PFSK-1 (cell line): Measurements from ENCODE around the gene SLC18A3.

Experiments used
- FOXP2 ChIP-seq: optimal IDR thresholded peaks from 2 replicates; pipeline ENCODE3; 2011; ENCODE audit warnings: borderline replicate concordance, control low read depth, inconsistent platforms; ENCODE audit not compliant: insufficient read depth; ENCODE audit errors: extremely low read length, extremely low read depth
- POLR2AphosphoS5 ChIP-seq: IDR thresholded peaks from 2 replicates; pipeline ENCODE4 v1.6.1; 2012; ENCODE audit warnings: low read depth, mild to moderate bottlenecking, control low read depth, low read length, moderate library complexity
- REST ChIP-seq, 2 experiments: IDR thresholded peaks; 2 replicates each; pipeline versions ENCODE4 v1.6.1 to v1.8.0; 2011 to 2012; ENCODE audit warnings: low read depth in 2 of 2, low read length in 2 of 2, control low read depth in 1 of 2, inconsistent platforms in 1 of 2, mild to moderate bottlenecking in 1 of 2, moderate library complexity in 1 of 2; ENCODE audit not compliant: insufficient read depth in 1 of 2
- SIN3A ChIP-seq: IDR thresholded peaks from 2 replicates; pipeline ENCODE4 v1.6.1; 2012; ENCODE audit warnings: mild to moderate bottlenecking, low read length, moderate library complexity, borderline replicate concordance; ENCODE audit not compliant: insufficient read depth
- TAF1 ChIP-seq: IDR thresholded peaks from 2 replicates; pipeline ENCODE4 v1.6.1; 2012; ENCODE audit warnings: low read length, control low read depth, borderline replicate concordance; ENCODE audit not compliant: insufficient read depth

- TF ChIP-seq SIN3A (no peak), TAF1 (no peak), REST (IDR thresholded peaks at IDR 0.05; ENCODE audit: insufficient read depth in 1 of 2, low read depth in 2 of 2, low read length in 2 of 2) (no peak), POLR2AphosphoS5 (no peak), FOXP2 (no peak)
Observed at GRCh38 chr10:49585387-49585786, 24.7 kb upstream of the SLC18A3 start.
